ENCODE data around the gene CTIF. TPM values are rescaled to one million over a fixed set of nuclear protein-coding genes. Genes with fewer than 3 reads are reported as not detected.
A peak's percentile ranks its signal among the peaks of the same experiment; 100 is the strongest.

CTIF gene
- total and polyA plus RNA-seq, 12 donors: 44.5 to 74.1 (median 58.9) TPM

- Histone ChIP-seq H3K36me3 (peaks cover 0 to 7% (median 0%) of the 10 kb centered on the region in 9 donors), H3K27me3 (no peaks in the 10 kb centered on the region), H3K9me3 (no peaks in the 10 kb centered on the region), H3K4me3 (no peak overlapping the region), H3K4me1 (peaks cover 0 to 55% (median 18%) of the 10 kb centered on the region in 9 donors), H3K27ac (peak overlapping the region in 1 of 10 donors; percentile 21)
- WGBS, 2 donors: 89 to 94% methylated on average over 7 of the region's 7 CpGs
- ATAC-seq: no peak
- DNase-seq: no peak
- intact Hi-C loops (cut with DNase I): no loop called here
- no peak for TF ChIP-seq CTCF (IDR thresholded peaks at IDR 0.05)
These were observed 166.2 kb downstream of the CTIF start for GRCh38 chr18:48705043-48705442.

- H3K9me3 ChIP-seq: no peaks in the 10 kb centered on the region
- no peak for DNase-seq
- peaks cover 0 to 7% (median 0%) of the 10 kb centered on the region in 9 donors for H3K36me3 ChIP-seq
- ATAC-seq: no peak
- intact Hi-C loops (cut with DNase I): no loop called here
- peaks cover 0 to 60% (median 22%) of the 10 kb centered on the region in 9 donors for H3K4me1 ChIP-seq
- no peak overlapping the region for H3K4me3 ChIP-seq
- H3K27ac ChIP-seq: peak overlapping the region in 1 of 10 donors; percentile 92
- no peaks in the 10 kb centered on the region for H3K27me3 ChIP-seq
- WGBS, 2 donors: 93 to 95% methylated on average over 11 of the region's 11 CpGs
- no peak for TF ChIP-seq CTCF (IDR thresholded peaks at IDR 0.05)
These were observed 166.7 kb downstream of the CTIF start for GRCh38 chr18:48705531-48705930.

GRCh38 chr18:48706731-48707130 is 167.9 kb downstream of the CTIF start:
- Histone ChIP-seq H3K9me3 (no peaks in the 10 kb centered on the region), H3K27ac (peak overlapping the region in 6 of 10 donors; percentile 31 to 92 (median 43)), H3K4me1 (peaks cover under 1 to 65% (median 26%) of the 10 kb centered on the region in 9 donors), H3K4me3 (no peak overlapping the region), H3K27me3 (no peaks in the 10 kb centered on the region), H3K36me3 (peaks cover 0 to 7% (median 0%) of the 10 kb centered on the region in 9 donors)
- no peak for TF ChIP-seq CTCF (IDR thresholded peaks at IDR 0.05)
- intact Hi-C loops (cut with DNase I): no loop called here
- ATAC-seq (peak in 4 of 8 donors; percentile 21 to 43 (median 34)), DNase-seq (peak in 1 of 2 donors; percentile 42)
- WGBS, 2 donors: 63 to 66% methylated on average over 5 of the region's 5 CpGs

- intact Hi-C loops (cut with DNase I): loop anchor here in 1 of 10 donors (2.0 kb wide), 1 partner anchor 27 kb away; no protein-coding TSS in a partner anchor
- no peak for ATAC-seq
- no peak for TF ChIP-seq CTCF (IDR thresholded peaks at IDR 0.05)
- Histone ChIP-seq H3K4me1 (peaks cover 5 to 65% (median 37%) of the 10 kb centered on the region in 9 donors), H3K4me3 (no peak overlapping the region), H3K9me3 (no peaks in the 10 kb centered on the region), H3K27me3 (no peaks in the 10 kb centered on the region), H3K27ac (peak overlapping the region in 4 of 10 donors; percentile 31 to 92 (median 66)), H3K36me3 (peaks cover 0 to 7% (median 0%) of the 10 kb centered on the region in 9 donors)
- DNase-seq: no peak
- 92 to 95% methylated on average over 7 of the region's 7 CpGs for WGBS, 2 donors
These were observed 168.9 kb downstream of the CTIF start for GRCh38 chr18:48707636-48708296.

Measured in heart right ventricle (tissue), 16 donors.